ENCODE results near the gene PTPN11. TPM values are rescaled to one million over a fixed set of nuclear protein-coding genes. Genes with fewer than 3 reads are reported as not detected.

Gene PTPN11
- total and polyA plus RNA-seq, 7 donors, result 43.8 to 192 (median 172) TPM

GRCh38 chr12:112458330-112458729, 39.6 kb downstream of the PTPN11 start:
- no peaks in the 10 kb centered on the region for H3K4me1 ChIP-seq
- H3K9me3 ChIP-seq, result no peaks in the 10 kb centered on the region
- peaks cover 4 to 85% of the 10 kb centered on the region in 2 donors for H3K36me3 ChIP-seq (ENCODE audit: insufficient read depth in 1 of 2, low read depth in 1 of 2)
- H3K27ac ChIP-seq, result no peak overlapping the region
- TF ChIP-seq CTCF (IDR thresholded peaks at IDR 0.05), result no peak
- intact Hi-C loops (cut with DNase I), result no loop called here
- no peak overlapping the region for H3K4me3 ChIP-seq
- ATAC-seq, result no peak
- 95 to 98% (median 96%) methylated on average over 4 of the region's 4 CpGs for WGBS, 3 donors
- H3K27me3 ChIP-seq (ENCODE audit: insufficient read depth in 3 of 3, low read length in 2 of 3), result no peaks in the 10 kb centered on the region
- DNase-seq, result no peak

- Histone ChIP-seq H3K9me3 (no peaks in the 10 kb centered on the region), H3K27me3 (ENCODE audit: insufficient read depth in 3 of 3, low read length in 2 of 3) (no peaks in the 10 kb centered on the region), H3K4me1 (no peaks in the 10 kb centered on the region), H3K27ac (no peak overlapping the region), H3K4me3 (no peak overlapping the region), H3K36me3 (ENCODE audit: insufficient read depth in 1 of 2, low read depth in 1 of 2) (peaks cover 4 to 81% of the 10 kb centered on the region in 2 donors)
- no peak for ATAC-seq
- intact Hi-C loops (cut with DNase I), result no loop called here
- TF ChIP-seq CTCF (IDR thresholded peaks at IDR 0.05), result no peak
- 93 to 98% (median 97%) methylated on average over 5 of the region's 5 CpGs for WGBS, 3 donors
- DNase-seq, result no peak
Observed at GRCh38 chr12:112458751-112459150, 40.0 kb downstream of the PTPN11 start.

GRCh38 chr12:112463478-112463877, 44.7 kb downstream of the PTPN11 start:
- H3K36me3 ChIP-seq (ENCODE audit: insufficient read depth in 1 of 2, low read depth in 1 of 2), result peaks cover 0 to 41% of the 10 kb centered on the region in 2 donors
- WGBS, 3 donors, result 69 to 76% (median 69%) methylated on average over 2 of the region's 2 CpGs
- H3K9me3 ChIP-seq, result no peaks in the 10 kb centered on the region
- intact Hi-C loops (cut with DNase I), result no loop called here
- H3K27ac ChIP-seq, result no peak overlapping the region
- H3K4me1 ChIP-seq, result peaks cover 8% of the 10 kb centered on the region
- DNase-seq (no peak), ATAC-seq (no peak)
- no peaks in the 10 kb centered on the region for H3K27me3 ChIP-seq (ENCODE audit: insufficient read depth in 3 of 3, low read length in 2 of 3)
- TF ChIP-seq CTCF (IDR thresholded peaks at IDR 0.05), result no peak
- H3K4me3 ChIP-seq, result no peak overlapping the region

GRCh38 chr12:112464605-112465004, 45.9 kb downstream of the PTPN11 start:
- no peak for TF ChIP-seq CTCF (IDR thresholded peaks at IDR 0.05)
- intact Hi-C loops (cut with DNase I), result no loop called here
- DNase-seq (no peak), ATAC-seq (no peak)
- H3K27me3 ChIP-seq (ENCODE audit: insufficient read depth in 3 of 3, low read length in 2 of 3), result no peaks in the 10 kb centered on the region
- no peaks in the 10 kb centered on the region for H3K9me3 ChIP-seq
- no peak overlapping the region for H3K27ac ChIP-seq
- no peak overlapping the region for H3K4me3 ChIP-seq
- H3K4me1 ChIP-seq, result peaks cover 8% of the 10 kb centered on the region
- peaks cover 0 to 37% of the 10 kb centered on the region in 2 donors for H3K36me3 ChIP-seq (ENCODE audit: insufficient read depth in 1 of 2, low read depth in 1 of 2)

GRCh38 chr12:112466011-112466422, 47.3 kb downstream of the PTPN11 start:
- no peak for DNase-seq
- no peak for ATAC-seq
- TF ChIP-seq CTCF (IDR thresholded peaks at IDR 0.05), result no peak
- Histone ChIP-seq H3K36me3 (ENCODE audit: insufficient read depth in 1 of 2, low read depth in 1 of 2) (peaks cover 0 to 25% of the 10 kb centered on the region in 2 donors), H3K4me3 (no peak overlapping the region), H3K27me3 (ENCODE audit: insufficient read depth in 3 of 3, low read length in 2 of 3) (no peaks in the 10 kb centered on the region), H3K4me1 (peaks cover 8% of the 10 kb centered on the region), H3K9me3 (no peaks in the 10 kb centered on the region), H3K27ac (no peak overlapping the region)
- intact Hi-C loops (cut with DNase I), result no loop called here

Measured in psoas muscle (tissue), 8 donors.